HG02759 (cell line): ENCODE results near the gene RIPK3.

Source experiments
- ATAC-seq: cut with Tn5 transposase; IDR thresholded peaks from one replicate; pipeline ENCODE4 v1.9.1; 2021; ENCODE audit warnings: mild to moderate bottlenecking, moderate library complexity; ENCODE audit not compliant: unreplicated experiment

The RIPK3 gene

DNA sequence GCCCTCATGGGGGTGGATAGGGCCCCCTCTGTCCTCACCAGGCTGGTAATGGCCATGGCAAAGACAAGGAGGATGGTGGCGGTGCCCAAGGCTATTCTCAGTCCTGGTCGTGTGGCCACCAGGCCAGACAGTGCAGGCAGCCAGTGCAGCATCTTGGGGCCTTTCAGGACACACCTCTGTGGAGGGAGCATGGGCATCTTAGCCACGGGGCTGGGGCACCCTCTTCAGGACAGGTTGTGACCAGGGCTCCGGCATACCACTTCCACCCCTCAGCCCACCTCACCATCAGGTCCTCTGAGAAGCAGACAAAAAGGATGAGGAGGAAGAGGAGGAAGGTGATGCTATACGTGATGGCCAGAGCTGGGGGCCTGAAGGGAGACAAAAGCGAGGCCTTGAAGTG, 15.8 kb downstream of the RIPK3 start:
- no peak for ATAC-seq

DNA sequence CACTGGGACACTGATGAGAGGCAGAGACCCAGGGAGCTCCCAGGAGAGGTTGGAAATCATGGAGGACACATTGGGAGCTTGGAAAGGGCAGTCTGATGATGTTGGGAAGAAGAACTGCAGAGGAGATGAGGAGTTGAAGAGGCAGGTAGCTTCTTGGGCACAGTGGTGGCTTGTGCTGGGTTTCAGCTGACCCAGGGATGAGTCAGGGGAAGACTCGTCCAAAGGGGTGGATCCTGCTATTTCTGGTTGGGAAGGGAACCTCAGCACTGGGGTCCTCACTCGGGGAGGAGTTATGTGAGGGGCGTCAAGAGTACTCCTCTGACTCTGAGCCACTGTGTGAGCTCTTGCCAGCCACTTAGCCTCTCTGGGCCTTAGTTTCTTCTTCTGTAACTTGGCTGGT, 16.4 kb downstream of the RIPK3 start:
- ATAC-seq, result no peak

DNA sequence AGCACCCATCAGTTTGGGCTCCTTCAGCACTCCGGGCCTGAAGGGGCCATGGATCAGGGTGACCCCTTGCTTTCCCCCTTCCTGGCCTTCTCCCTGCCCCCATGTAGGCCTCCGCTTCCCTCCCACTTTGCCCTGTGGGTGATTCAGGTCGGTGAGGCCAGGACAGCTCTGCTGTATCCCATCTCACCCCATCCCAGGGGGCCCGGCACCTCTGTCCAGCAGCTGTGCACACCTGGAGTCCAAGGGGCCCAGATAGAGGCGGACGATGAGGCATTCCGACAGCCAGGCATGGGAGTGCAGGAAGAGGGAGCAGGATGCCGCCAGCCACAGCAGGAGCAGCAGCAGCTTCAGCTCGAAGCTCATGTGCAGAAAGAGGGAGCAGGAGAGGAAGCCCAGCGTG, 17.1 kb downstream of the RIPK3 start:
- ATAC-seq, result no peak

DNA sequence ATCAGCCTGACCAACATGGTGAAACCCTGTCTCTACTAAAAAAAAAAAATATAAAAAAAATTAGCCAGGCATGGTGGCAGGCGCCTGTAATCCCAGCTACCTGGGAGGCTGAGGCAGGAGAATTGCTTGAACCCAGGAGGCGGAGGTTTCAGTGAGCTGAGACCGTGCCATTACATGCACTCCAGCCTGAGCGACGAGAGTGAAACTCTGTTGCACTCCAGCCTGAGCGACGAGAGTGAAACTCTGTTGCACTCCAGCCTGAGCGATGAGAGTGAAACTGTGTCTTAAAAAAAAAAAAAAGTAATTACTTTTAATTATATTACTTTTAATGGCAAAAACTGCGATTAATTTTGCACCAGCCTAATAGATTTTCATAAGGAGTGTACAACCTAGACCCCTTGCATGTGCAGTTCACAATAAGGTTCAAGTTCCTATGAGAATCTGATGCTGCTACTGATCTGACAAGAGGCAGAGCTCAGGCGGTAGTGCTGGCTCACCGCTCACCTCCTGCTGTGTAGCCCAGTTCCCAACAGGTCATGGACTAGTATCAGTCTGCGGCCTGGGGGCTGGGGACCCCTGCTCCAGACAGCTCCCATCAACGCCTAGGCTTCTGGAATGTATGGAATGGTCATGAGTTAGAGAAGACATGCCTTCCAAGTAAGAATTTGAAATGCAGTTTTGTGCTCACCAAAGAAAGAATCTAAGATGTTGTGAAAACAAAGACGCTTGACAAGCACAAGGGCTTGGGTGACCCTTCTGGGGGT, 18.4 kb downstream of the RIPK3 start:
- no peak for ATAC-seq

DNA sequence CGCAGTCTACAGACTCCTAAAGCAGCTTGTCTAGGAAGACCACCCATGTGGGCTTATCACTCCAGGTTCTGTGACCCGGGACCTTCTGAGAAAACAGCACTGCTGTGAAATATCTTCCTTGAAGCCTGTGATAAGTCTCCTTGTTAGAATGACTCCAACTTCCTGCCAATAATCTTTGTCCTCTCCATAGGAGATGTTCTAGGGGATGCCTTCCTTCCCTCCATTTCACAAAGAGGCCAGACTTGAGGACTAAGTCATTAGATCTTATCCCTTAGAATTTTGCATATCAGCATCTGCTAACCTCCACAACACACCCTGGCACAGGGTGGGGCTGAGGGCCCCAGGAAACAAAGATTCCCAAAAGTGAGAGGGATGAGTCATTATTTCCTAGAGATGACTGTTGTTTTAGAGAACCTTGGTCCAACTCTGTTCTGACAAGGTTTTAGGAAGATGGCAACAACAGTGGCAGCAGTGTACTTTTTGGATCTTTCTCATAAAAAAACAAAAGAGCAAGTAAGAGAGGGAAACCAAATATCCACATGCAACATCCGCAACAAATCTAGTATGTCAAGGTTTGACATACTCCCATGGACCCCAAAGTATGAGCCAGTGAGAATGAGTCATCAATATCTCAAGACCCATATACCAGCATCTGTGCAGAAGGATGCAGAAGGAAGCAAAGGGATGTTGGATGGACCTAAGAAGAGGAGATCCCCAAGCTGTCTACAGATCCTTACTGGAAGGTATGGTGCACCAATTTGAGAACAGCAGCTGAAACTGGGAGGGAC, 22.5 kb downstream of the RIPK3 start:
- no peak for ATAC-seq

DNA sequence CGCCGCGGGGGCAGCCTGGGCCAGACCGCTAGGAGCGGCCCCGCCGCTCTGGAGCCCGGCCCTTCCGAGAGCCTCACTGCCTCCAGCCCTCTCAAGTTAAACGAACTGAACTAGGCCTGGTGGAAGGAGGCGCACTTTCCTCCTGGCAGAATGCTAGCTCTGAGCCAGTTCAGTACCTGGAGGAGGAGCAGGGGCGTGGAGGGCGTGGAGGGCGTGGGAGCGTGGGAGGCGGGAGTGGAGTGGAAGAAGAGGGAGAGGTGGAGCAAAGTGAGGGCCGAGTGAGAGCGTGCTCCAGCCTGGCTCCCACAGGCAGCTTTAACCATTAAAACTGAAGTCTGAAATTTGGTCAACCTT, 23.2 kb downstream of the RIPK3 start:
- no peak for ATAC-seq

DNA sequence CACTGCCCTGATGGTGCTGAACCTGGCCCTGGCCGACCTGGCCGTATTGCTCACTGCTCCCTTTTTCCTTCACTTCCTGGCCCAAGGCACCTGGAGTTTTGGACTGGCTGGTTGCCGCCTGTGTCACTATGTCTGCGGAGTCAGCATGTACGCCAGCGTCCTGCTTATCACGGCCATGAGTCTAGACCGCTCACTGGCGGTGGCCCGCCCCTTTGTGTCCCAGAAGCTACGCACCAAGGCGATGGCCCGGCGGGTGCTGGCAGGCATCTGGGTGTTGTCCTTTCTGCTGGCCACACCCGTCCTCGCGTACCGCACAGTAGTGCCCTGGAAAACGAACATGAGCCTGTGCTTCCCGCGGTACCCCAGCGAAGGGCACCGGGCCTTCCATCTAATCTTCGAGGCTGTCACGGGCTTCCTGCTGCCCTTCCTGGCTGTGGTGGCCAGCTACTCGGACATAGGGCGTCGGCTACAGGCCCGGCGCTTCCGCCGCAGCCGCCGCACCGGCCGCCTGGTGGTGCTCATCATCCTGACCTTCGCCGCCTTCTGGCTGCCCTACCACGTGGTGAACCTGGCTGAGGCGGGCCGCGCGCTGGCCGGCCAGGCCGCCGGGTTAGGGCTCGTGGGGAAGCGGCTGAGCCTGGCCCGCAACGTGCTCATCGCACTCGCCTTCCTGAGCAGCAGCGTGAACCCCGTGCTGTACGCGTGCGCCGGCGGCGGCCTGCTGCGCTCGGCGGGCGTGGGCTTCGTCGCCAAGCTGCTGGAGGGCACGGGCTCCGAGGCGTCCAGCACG, 23.8 kb downstream of the RIPK3 start:
- no peak for ATAC-seq

DNA sequence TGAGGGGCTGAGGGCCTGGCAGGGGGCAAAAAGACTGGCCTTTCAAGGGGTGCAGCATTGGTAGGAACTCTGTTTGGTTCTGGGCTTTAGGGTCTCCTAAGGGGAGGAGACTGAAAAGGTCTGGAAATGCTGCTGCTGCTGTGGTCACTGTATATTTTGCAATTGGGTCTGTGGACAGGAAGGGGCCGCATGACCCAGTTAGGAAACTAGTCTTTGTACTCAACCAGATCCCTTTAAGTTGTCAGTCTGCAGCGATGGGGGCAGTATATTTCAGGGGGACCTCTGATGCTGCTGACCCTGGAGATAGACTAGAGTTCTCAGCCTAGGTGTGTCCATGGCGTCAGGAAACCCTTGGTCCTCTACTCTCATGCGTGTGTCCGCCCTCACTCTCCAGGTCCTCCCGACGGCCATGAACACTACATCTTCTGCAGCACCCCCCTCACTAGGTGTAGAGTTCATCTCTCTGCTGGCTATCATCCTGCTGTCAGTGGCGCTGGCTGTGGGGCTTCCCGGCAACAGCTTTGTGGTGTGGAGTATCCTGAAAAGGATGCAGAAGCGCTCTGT, 24.5 kb downstream of the RIPK3 start:
- ATAC-seq, result no peak

DNA sequence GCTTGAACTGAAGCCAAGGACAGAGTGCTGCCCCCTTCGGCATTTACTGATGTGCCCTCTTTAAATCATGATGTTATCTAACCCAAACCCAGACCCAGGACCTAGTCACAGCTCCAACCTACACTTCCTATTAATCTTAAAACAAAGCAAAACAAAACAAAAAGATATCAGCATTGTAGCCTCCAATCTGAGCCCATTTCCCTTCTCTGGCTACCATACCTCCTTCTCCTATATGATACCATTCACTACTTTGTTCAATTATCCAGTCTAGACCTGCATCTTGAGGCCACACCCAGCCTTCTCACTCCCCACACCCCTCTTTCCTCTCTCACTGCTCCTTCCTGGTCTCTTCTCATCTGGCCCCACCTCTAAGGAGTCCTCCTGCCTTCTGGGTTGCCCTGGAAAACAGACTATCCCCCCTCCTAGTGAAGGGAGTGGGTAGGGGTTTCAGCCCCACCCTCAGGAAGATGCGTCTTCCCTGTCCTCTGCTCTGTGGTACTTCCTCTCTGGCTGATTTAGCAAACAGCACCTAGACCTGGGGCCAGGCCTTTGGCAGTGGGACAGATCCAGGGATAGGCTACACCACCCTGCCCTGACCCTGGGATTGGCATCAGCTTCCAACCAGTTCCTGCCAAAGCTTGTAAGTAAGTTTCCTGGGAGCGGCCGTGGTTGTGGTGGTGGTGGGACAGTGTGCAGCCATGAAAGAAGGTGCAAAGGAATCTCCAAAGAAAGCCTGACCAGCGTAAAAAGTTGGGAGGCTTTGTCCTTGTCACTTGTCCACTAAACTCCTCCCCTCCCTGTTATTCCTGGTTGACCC, 25.2 kb downstream of the RIPK3 start:
- no peak for ATAC-seq

DNA sequence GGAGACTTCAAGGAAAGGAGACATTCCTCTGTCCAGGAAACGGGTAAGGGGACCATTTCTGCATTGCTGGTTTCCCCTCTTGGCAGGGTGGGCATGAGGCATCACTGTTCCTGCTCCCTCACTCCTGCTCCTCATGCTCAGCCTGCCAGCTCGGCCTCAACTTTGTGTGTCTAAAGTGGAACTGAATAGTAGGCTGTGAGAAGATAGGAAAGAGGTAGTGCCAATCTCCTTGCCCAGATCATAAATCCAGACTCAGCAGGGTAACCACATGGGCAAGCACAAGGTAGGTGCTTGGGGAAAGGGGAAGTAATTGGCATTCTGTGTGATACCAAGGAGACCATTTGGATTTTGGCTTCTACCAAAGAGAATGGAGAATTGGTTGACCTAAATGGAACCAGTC, 25.9 kb downstream of the RIPK3 start:
- ATAC-seq, result no peak

DNA sequence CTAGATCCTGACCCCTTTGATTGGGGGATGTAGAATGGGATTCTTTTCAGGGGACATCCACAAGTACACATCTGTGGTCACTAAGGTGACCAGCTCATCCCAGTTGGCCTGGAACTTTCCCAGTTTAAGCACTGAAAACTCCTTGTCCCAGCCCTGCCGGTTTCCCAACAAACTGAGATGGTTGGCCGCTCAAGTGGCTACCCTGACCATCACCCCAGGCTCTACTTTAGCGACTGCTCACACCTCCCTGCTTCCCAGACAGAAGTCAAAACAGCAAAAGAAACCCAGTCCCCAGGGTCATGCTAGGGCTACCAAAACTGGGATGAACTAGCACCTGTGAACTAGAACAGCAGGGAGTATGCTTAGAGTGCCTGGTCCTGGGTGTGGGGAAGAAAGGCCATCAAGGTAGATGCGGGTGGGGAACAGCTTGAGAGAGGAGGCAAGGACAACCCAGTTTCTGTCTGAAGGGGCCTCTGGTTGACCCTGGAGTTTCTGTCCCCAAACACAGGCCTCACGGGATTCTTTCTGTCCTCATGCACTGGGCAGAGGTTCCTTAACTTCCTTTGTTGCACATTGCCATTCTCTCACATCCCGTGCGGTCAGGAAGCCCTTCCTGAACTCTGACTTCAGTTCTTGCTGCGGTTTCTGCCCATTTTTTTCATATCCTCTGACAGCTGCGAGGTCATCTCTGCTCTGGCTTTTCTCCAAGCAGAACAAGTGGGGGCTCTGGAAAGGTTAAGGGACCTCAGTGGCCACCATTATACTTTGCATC, 26.9 kb downstream of the RIPK3 start:
- no peak for ATAC-seq

DNA sequence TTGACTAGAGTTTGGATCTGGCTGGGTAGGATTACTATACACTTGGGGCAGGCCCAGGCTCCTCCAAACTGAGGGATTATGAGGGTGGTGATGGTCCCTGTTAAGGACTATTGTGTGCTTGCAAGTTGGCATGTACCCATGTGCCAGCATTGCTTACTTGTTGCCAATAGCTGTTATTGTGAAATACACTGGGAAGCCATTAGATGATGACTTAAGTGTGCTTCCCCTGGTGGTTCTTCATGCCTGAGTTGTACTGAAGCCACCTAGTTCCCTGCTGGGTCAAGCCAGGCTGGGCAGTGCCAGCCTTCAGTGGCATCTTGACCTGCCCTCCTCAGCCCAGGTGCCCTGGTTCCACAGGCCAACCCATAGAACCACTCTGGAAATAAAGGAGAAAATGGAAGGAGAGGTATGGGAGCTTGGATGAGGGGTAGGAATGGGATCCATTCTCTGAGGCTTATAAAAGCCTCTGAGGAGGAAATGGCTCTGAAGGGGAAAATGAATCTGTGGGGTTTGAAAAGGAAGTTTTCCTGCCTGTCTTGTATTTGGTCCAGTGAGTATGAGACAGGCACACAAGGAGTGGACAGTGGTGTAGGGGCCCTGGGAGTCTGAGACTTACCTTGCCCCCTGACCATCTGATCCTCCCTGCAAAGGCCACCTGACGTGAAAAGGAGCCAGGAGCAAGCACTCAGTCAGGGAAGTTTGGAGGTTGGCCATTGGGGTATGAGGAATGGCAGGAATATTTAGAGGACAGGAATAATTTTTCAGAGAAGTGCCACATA, 27.8 kb downstream of the RIPK3 start:
- no peak for ATAC-seq

DNA sequence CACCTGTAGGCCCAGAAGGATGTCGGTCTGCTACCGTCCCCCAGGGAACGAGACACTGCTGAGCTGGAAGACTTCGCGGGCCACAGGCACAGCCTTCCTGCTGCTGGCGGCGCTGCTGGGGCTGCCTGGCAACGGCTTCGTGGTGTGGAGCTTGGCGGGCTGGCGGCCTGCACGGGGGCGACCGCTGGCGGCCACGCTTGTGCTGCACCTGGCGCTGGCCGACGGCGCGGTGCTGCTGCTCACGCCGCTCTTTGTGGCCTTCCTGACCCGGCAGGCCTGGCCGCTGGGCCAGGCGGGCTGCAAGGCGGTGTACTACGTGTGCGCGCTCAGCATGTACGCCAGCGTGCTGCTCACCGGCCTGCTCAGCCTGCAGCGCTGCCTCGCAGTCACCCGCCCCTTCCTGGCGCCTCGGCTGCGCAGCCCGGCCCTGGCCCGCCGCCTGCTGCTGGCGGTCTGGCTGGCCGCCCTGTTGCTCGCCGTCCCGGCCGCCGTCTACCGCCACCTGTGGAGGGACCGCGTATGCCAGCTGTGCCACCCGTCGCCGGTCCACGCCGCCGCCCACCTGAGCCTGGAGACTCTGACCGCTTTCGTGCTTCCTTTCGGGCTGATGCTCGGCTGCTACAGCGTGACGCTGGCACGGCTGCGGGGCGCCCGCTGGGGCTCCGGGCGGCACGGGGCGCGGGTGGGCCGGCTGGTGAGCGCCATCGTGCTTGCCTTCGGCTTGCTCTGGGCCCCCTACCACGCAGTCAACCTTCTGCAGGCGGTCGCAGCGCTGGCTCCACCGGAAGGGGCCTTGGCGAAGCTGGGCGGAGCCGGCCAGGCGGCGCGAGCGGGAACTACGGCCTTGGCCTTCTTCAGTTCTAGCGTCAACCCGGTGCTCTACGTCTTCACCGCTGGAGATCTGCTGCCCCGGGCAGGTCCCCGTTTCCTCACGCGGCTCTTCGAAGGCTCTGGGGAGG, 28.9 kb downstream of the RIPK3 start, which contains the start of gene LTB4R:
LTB4R (plus strand) TSS at position 857 of the 959 bp plus-strand sequence. CDS start 4,150 bp downstream, outside the sequence.
- peak; percentile 69 for ATAC-seq

DNA sequence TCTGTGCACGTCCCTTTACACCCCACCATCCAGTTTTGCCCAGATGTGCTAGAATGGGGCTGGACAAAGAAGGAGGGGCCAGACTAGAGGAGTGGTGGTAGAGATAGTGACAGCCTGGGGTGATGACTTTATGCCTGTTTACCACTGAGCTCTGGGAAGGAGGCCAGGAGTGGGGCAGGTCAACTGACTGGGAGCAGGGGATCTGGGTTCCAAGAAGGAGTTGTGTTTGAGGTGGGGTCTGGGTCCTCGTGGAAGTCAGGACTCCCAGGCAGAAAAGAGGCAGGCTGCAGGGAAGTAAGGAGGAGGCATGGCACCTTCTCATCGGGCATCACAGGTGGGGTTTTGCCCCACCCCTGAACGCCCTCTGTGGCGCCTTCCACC, 29.5 kb downstream of the RIPK3 start:
- no peak for ATAC-seq

DNA sequence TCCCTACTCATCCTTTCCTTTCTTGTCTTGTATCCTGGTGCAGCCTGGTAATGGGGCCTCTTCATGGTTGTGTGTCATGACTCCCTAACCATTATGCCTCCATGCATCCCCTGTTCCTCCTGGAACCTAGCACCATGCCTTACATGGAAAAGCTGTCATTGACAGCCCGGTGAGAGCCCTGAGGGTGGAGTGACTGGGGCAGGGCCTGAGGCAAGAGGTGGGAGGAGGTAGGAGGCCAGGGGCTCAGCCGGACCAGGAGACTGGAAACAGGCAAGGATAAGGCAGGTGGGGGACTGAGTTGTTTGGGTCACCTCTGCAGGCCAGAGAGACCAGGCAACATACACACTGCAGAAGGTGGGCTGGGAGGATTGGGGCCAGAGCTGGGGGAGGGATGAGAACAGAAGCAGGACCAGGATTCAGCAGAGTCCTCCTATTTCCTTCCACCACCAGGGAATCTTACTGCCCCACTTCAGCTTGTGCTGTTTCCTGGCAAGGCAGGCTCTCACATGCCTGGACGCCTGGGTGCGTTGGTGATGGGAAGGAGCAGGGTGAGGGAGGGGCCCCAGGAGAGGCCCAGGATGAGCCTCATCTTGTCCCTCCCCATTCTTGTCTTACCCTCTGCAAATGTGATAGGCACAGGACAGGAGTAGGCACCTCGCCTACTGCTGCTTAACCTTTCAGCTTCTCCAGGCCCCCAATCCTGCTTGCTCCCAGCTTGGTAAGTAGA, 30.1 kb downstream of the RIPK3 start, which contains the start of gene LTB4R2:
LTB4R2 (plus strand) TSS at position 603 of the 727 bp plus-strand sequence. CDS start 525 bp downstream, outside the sequence.
- no peak for ATAC-seq

DNA sequence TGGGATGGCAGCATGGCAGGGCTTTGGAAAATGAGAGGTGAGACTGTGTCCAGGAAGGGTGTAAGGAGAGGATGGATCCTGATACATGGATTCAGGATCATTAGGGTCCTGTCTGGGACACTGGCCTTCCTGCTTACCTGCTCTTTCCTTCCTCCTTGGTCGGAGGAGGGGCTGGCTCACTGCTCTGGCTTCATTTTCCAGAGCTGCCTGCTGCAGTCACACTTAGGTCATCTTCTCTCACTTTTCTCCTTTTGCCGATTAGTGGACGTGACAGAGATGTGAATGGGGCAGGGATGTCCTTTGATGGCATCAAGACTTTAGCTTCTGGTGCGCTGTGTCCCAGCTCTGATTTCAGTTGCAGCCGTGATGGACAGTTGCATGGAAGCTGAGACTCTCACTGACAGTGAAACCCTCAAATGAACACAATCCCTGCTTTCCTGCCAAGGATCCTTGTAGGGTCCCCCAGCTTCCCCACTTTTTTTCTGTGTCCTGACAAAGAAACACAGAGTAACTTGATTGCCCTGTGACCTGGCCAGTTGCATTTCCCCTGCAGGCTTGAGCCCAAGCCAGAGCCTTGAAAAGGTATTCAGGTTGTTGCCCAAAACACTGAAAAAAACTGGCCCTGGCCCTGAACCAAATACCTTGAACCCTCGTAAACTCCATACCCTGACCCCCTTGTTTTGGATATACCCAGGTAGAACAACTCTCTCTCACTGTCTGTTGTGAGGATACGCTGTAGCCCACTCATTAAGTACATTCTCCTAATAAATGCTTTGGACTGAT, 31.3 kb downstream of the RIPK3 start:
- ATAC-seq, result no peak
